Activated naive CD8-positive, alpha-beta T cell treated with anti-CD3 and anti-CD28 coated beads, Interleukin-2, amount 50 U/mL, for 24 hours (primary cell): ENCODE measurements around the gene GTPBP6.
"Not testable (repeated sequence)": the region's sequence is repeated elsewhere in the genome, so short reads cannot be mapped to it uniquely, and the experiment has no call there.

Experiments used
- ATAC-seq: fragments of 150-1000 bp; cut with Tn5 transposase; one replicate; pipeline ENCODE4 v1.10.0; 2021
- DNase-seq: peaks from one replicate; pipeline ENCODE4 v3.0.0; 2021
- H3K27ac Mint-ChIP-seq: one replicate; pipeline ENCODE4 v1.8.0; 2021; ENCODE audit warnings: mild to moderate bottlenecking, mixed read lengths
- H3K27me3 Mint-ChIP-seq: one replicate; pipeline ENCODE4 v1.8.0; 2021; ENCODE audit warnings: mixed read lengths
- H3K36me3 Mint-ChIP-seq: one replicate; pipeline ENCODE4 v1.8.0; 2021; ENCODE audit warnings: low read depth, mixed read lengths
- H3K4me1 Mint-ChIP-seq: one replicate; pipeline ENCODE4 v1.8.0; 2021; ENCODE audit warnings: mixed read lengths
- H3K4me3 Mint-ChIP-seq: one replicate; pipeline ENCODE4 v1.8.0; 2021; ENCODE audit warnings: mild to moderate bottlenecking, moderate library complexity, mixed read lengths
- H3K9me3 Mint-ChIP-seq: one replicate; pipeline ENCODE4 v1.8.0; 2021; ENCODE audit warnings: mixed read lengths

Gene GTPBP6

DNA sequence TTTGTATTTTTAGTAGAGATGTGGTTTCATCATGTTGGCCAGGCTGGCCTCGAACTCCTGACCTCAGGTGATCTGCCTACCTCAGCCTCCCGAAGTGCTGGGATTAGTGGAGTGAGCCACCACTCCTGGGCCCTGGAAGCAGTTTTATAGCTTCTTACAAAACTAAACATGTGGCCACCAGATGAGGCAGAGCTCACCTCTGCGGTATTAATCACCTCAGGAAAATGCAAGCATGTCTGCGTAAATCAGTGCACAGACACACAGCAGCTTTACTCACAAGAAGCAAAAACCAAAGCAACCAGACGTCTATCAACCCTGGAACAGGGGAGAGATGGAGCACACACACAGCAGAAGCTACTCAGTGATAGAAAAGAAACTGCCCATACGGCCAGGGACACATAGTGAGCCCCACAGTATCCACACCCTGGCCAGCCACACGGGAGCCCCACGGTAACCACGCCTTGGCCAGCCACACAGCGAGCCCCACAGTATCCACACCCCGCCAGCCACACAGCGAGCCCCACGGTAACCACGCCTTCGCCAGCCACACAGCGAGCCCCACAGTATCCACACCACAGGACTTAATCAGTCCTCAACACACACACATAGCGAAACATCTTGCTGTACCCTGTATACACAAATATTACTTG is 37.9 kb upstream of the GTPBP6 start:
- H3K27me3 Mint-ChIP-seq, result no peaks in the 10 kb centered on the region
- peak overlapping the region; percentile 29 for H3K4me3 Mint-ChIP-seq
- ATAC-seq (no peak), DNase-seq (no peak)
- H3K9me3 Mint-ChIP-seq, result peaks cover 5% of the 10 kb centered on the region
- peak overlapping the region; percentile 90 for H3K27ac Mint-ChIP-seq
- peaks cover 49% of the 10 kb centered on the region for H3K36me3 Mint-ChIP-seq
- H3K4me1 Mint-ChIP-seq, result peaks cover 20% of the 10 kb centered on the region

DNA sequence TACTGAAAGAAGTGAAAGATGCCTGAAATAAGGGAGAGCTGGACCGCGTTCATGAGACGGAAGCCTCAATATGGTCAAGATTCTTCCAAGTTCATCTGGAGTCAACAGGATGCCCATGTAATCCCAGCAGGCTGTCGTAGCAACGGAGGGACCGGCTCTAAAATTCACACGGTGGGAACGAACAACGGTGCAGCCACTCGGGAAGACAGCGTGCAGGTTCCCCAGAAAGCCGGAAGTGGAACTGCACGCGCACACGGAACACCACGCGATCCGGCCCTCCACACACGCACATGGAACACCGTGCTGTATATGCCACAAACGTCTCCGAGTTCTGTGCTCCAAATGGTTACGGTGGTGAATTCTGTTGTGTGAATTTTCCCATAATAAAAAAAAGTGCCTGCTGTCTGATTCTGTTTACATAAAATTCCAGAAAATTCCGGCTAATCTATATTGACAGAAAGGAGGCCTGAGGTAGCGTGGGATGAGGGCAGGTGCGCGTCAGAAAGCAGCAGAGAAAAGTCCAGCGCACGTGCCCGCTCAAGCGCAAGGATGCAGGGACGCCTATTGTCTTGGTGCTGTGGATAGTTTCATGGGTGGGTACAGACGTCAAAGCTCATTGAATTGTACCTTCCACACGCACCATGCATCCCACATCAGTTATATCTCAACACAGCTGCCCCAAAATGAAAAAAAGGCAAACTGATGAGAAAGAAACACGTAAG is 36.9 kb upstream of the GTPBP6 start:
- peaks cover 20% of the 10 kb centered on the region for H3K4me1 Mint-ChIP-seq
- no peaks in the 10 kb centered on the region for H3K27me3 Mint-ChIP-seq
- H3K9me3 Mint-ChIP-seq, result peaks cover 5% of the 10 kb centered on the region
- ATAC-seq (no peak), DNase-seq (no peak)
- H3K27ac Mint-ChIP-seq, result no peak overlapping the region
- peaks cover 39% of the 10 kb centered on the region for H3K36me3 Mint-ChIP-seq
- H3K4me3 Mint-ChIP-seq, result no peak overlapping the region

DNA sequence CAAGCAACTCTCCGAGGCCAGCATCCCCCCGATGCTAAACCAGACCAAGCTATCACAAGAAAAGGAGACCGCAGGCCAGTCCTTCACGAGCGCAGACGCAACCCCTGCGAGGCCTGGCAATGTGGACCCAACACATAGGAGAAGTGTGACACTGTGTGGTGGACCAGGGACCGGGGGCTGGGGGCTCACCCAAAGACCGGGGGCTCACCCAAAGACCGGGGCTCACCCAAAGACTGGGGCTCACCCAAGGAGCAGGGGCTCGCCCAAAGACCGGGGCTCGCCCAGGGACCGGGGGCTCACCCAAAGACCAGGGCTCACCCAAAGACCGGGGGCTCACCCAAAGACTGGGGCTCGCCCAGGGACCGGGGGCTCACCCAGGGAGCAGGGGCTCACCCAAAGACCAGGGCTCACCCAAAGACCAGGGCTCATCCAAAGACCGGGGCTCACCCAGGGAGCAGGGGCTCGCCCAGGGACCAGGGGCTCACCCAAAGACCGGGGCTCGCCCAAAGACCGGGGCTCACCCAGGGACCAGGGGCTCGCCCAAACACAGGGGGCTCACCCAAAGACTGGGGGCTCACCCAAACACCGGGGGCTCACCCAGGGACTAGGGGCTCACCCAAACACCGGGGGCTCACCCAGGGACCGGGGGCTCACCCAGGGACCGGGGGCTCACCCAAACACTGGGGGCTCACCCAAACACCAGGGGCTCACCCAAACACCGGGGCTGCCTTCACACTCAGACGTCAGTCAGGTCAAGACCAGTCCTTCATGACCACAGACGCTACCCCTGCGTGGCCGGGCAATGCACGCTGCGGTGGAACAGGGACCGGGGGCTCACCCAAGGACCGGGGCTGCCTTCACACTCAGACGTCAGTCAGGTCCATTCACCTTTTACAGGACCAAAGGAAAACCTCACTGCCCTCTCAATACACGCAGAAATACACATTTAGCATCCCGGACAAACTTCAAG is 35.3 kb upstream of the GTPBP6 start:
- no peak for DNase-seq
- H3K27ac Mint-ChIP-seq, result no peak overlapping the region
- peaks cover 5% of the 10 kb centered on the region for H3K9me3 Mint-ChIP-seq
- no peak overlapping the region for H3K4me3 Mint-ChIP-seq
- no peak for ATAC-seq
- no peaks in the 10 kb centered on the region for H3K27me3 Mint-ChIP-seq
- peaks cover 25% of the 10 kb centered on the region for H3K36me3 Mint-ChIP-seq
- H3K4me1 Mint-ChIP-seq, result peaks cover 20% of the 10 kb centered on the region

DNA sequence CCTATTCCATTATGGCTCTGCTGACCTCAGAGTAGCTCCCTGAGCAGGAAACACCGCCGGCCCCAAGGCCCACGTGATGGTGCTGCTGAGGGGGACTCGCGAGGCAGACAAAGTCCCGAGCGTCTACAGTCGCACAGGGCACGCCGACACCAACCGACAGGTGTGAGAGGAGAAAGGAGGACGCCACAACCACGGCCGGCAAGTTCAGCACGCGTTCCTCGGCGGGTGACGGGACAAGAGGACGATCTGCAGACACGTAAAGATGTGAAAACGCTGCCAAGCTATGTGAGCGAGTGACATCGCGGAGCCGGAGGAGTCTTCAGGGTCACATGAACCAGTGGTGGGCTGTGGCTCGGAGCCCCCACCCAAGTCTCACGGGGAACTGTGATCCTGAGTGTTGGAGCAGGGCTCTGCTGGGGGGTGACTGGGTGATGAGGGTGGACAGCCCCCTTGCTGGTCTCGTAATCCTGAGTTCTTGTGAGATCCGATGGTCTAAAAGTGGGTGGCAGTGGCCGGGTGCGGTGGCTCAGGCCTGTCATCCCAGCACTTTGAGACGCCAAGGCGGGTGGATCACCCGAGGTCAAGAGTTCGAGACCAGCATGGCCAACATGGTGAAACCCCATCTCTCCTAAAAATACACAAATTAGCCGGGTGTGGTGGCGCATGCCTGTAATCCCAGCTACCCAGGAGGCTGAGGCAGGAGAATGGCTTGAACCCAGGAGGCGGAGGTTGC is 34.2 kb upstream of the GTPBP6 start:
- Mint-ChIP-seq H3K4me3 (no peak overlapping the region), H3K9me3 (peaks cover 5% of the 10 kb centered on the region), H3K27me3 (no peaks in the 10 kb centered on the region), H3K27ac (no peak overlapping the region), H3K4me1 (peaks cover 18% of the 10 kb centered on the region), H3K36me3 (peaks cover 21% of the 10 kb centered on the region)
- ATAC-seq (no peak), DNase-seq (no peak)

DNA sequence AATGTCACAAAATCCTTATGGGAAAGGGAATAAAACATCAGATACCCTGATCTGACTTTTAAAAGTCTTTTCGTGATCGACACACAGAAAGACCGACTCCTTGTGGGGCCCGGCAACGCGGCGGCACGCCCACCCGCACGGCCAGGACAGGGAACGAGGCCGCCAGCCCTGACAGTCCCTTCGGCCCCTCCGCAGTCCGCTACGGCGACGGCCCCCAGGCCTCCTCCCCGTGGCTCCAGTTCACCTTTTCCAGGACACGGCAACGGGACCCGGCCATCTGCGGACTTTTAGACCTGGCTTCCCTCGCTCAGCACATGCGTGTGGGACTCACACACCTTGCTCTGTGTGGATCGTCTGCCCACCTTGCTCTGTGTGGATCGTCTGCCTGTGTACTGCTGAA is 33.6 kb upstream of the GTPBP6 start:
- no peak overlapping the region for H3K27ac Mint-ChIP-seq
- no peaks in the 10 kb centered on the region for H3K9me3 Mint-ChIP-seq
- H3K4me1 Mint-ChIP-seq, result peaks cover 13% of the 10 kb centered on the region
- no peak overlapping the region for H3K4me3 Mint-ChIP-seq
- ATAC-seq (no peak), DNase-seq (no peak)
- peaks cover 15% of the 10 kb centered on the region for H3K36me3 Mint-ChIP-seq
- H3K27me3 Mint-ChIP-seq, result no peaks in the 10 kb centered on the region

- no peaks in the 10 kb centered on the region for H3K9me3 Mint-ChIP-seq
Observed at GRCh38 chrX:351736-352135, 33.1 kb upstream of the GTPBP6 start.

GRCh38 chrX:351324-351641 is 32.7 kb upstream of the GTPBP6 start:
- H3K27ac Mint-ChIP-seq, ATAC-seq, DNase-seq, H3K9me3 Mint-ChIP-seq, H3K27me3 Mint-ChIP-seq, H3K4me3 Mint-ChIP-seq, H3K4me1 Mint-ChIP-seq: not testable (repeated sequence)
- peaks cover 11% of the 10 kb centered on the region for H3K36me3 Mint-ChIP-seq

More at GRCh38 chrX:351736-352135, 33.1 kb upstream of the GTPBP6 start:
- no peak overlapping the region for H3K4me3 Mint-ChIP-seq
- no peaks in the 10 kb centered on the region for H3K27me3 Mint-ChIP-seq
- peaks cover 8% of the 10 kb centered on the region for H3K4me1 Mint-ChIP-seq
- peaks cover 11% of the 10 kb centered on the region for H3K36me3 Mint-ChIP-seq
- DNase-seq, result no peak
- ATAC-seq, result no peak
- no peak overlapping the region for H3K27ac Mint-ChIP-seq

- peaks cover 4% of the 10 kb centered on the region for H3K4me1 Mint-ChIP-seq
- no peak overlapping the region for H3K27ac Mint-ChIP-seq
- no peak overlapping the region for H3K4me3 Mint-ChIP-seq
- no peak for ATAC-seq
- H3K36me3 Mint-ChIP-seq, result peaks cover 8% of the 10 kb centered on the region
- H3K27me3 Mint-ChIP-seq, result no peaks in the 10 kb centered on the region
- H3K9me3 Mint-ChIP-seq, result no peaks in the 10 kb centered on the region
- no peak for DNase-seq
Observed at GRCh38 chrX:350534-351323, 32.1 kb upstream of the GTPBP6 start.

- Mint-ChIP-seq H3K9me3 (no peaks in the 10 kb centered on the region), H3K4me1 (peaks cover under 1% of the 10 kb centered on the region), H3K36me3 (peaks cover 4% of the 10 kb centered on the region), H3K27me3 (no peaks in the 10 kb centered on the region), H3K27ac (no peak overlapping the region), H3K4me3 (no peak overlapping the region)
- no peak for ATAC-seq
- DNase-seq, result no peak
Observed at GRCh38 chrX:350148-350533, 31.5 kb upstream of the GTPBP6 start.

GRCh38 chrX:349702-350101 is 31.1 kb upstream of the GTPBP6 start:
- DNase-seq (no peak), ATAC-seq (no peak)
- no peak overlapping the region for H3K4me3 Mint-ChIP-seq
- H3K4me1 Mint-ChIP-seq, result no peaks in the 10 kb centered on the region
- no peak overlapping the region for H3K27ac Mint-ChIP-seq
- H3K9me3 Mint-ChIP-seq, result no peaks in the 10 kb centered on the region
- H3K27me3 Mint-ChIP-seq, result no peaks in the 10 kb centered on the region
- H3K36me3 Mint-ChIP-seq, result peaks cover 2% of the 10 kb centered on the region

GRCh38 chrX:349196-349595 is 30.6 kb upstream of the GTPBP6 start:
- Mint-ChIP-seq H3K36me3 (peaks cover 2% of the 10 kb centered on the region), H3K27ac (no peak overlapping the region), H3K9me3 (no peaks in the 10 kb centered on the region), H3K27me3 (no peaks in the 10 kb centered on the region), H3K4me3 (no peak overlapping the region), H3K4me1 (no peaks in the 10 kb centered on the region)
- ATAC-seq, result no peak
- DNase-seq, result no peak

DNA sequence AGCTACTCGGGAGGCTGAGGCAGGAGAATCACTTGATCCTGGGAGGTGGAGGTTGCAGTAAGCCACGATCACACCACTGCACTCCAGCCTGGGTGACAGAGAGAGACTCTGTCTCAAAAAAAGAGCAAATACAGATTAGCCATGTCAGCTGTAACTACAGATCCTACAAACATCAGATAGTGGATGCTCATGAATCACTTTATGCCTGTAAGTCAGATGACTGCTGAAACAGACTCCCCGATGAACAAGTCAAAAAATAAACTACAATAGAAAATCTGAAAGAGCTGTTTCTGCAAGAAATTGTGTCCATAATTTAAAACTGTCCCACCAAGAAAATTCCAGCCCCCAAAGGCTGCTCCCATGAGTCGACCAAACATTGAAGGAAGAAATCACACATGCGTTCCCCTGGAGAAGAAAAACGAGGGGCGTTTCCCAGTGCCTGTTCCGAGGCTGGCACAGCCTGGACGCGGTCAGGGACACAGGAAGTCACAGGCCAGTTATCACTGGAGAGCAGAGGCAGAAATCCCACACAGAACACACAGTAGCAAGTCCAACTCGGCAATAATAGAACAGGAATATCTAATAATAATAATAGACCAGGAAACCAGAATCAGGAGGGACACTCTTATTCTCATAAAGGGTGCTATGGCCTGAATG is 30.0 kb upstream of the GTPBP6 start:
- H3K27me3 Mint-ChIP-seq, result no peaks in the 10 kb centered on the region
- no peaks in the 10 kb centered on the region for H3K9me3 Mint-ChIP-seq
- H3K4me3 Mint-ChIP-seq, result no peak overlapping the region
- peaks cover 2% of the 10 kb centered on the region for H3K36me3 Mint-ChIP-seq
- H3K27ac Mint-ChIP-seq, result no peak overlapping the region
- DNase-seq (no peak), ATAC-seq (no peak)
- H3K4me1 Mint-ChIP-seq, result no peaks in the 10 kb centered on the region

DNA sequence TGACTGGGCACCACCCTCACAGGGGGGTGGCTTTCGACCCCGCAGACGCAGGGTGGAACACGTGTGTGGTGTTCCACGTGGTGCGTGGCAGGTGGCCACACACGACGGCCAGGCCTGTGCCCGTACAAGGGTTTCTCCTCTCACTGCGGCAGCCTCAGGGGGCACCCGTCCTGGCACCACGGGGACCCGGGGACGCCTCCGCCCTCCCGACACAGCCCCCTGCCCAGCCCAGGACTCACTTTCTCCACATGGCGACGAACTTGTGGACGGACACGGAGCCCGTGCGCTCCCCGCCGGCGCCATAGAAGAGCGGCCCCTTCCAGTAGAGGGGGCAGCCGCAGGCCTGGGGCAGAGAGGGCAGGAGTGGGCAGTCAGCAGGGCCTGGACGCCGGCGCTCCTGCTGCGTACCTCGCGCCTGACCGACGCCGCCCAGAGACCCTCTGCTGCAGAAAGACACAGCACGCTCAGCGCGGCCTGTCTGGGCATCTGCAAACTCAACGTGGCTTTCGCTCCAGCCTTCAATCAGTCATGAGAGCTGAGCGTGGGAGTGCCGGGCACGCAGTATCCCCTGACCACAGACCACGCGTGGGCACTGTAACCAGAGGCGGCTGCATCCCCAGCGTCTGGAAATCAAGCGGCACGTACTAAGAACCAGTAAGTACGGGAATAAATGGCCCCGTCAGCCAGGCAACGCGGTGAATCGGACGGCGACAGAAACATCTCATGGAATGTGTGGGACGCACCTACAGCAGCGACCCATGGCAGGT is 28.9 kb upstream of the GTPBP6 start:
- no peak overlapping the region for H3K27ac Mint-ChIP-seq
- H3K4me1 Mint-ChIP-seq, result no peaks in the 10 kb centered on the region
- ATAC-seq (no peak), DNase-seq (no peak)
- no peaks in the 10 kb centered on the region for H3K27me3 Mint-ChIP-seq
- H3K4me3 Mint-ChIP-seq, result no peak overlapping the region
- no peaks in the 10 kb centered on the region for H3K9me3 Mint-ChIP-seq
- H3K36me3 Mint-ChIP-seq, result peaks cover 2% of the 10 kb centered on the region
